T-cell (primary cell): ENCODE data around the gene TMEM222. TPM values are rescaled to one million over a fixed set of nuclear protein-coding genes. Genes with fewer than 3 reads are reported as not detected.

Experiments
- ATAC-seq, 4 experiments: fragments of 200-7000 bp in 3 of 4; fragments of 150-1000 bp in 1 of 4; cut with Tn5 transposase; replicated peaks in 1 of 4; 1 replicate in 3 of 4; 2 replicates in 1 of 4; pipeline ENCODE4 v1.10.0; 2021; ENCODE audit warnings: moderate library complexity in 3 of 4, mild to moderate bottlenecking in 2 of 4, moderate number of reproducible peaks in 1 of 4
- CTCF ChIA-PET, 2 donors: fragments of 300-600 bp; sonication (Branson Sonifier 250); formaldehyde crosslinking; loops; one replicate each; lab custom pipeline; 2022; ENCODE audit warnings: antibody characterized with exemption in 2 of 2; lab: Charles Lee
- POLR2A ChIA-PET, 2 donors: fragments of 300-600 bp; sonication (Branson Sonifier 250); formaldehyde crosslinking; loops; one replicate each; lab custom pipeline; 2022; ENCODE audit warnings: antibody characterized with exemption in 2 of 2; lab: Charles Lee
- DNase-seq, 35 experiments: peaks; one replicate each; pipeline versions ENCODE4 v3.0.0 to v3.0.0-alpha.2; 2013 to 2023
- H3K27ac ChIP-seq: one replicate; pipeline ENCODE4 v1.5.1; 2013; ENCODE audit warnings: low read length
- H3K27me3 ChIP-seq, 2 experiments: replicated peaks in 1 of 2; 1 replicate in 1 of 2; 2 replicates in 1 of 2; pipeline versions ENCODE4 v1.6.1 to v1.7.0; 2013; ENCODE audit warnings: low read length in 1 of 2, mixed read lengths in 1 of 2; ENCODE audit not compliant: control insufficient read depth in 2 of 2, insufficient read depth in 2 of 2; ENCODE audit errors: extremely low read depth in 1 of 2
- H3K36me3 ChIP-seq, 2 donors: 1 replicate in 1 of 2; 2 replicates in 1 of 2; pipeline versions ENCODE4 v1.6.1 to v1.7.0; 2013; ENCODE audit warnings: low read length in 1 of 2; ENCODE audit not compliant: control insufficient read depth in 2 of 2, insufficient read depth in 1 of 2; ENCODE audit errors: extremely low read depth in 1 of 2
- H3K4me1 ChIP-seq, 2 experiments: 1 replicate in 1 of 2; 2 replicates in 1 of 2; pipeline versions ENCODE4 v1.6.1 to v1.7.0; 2013; ENCODE audit warnings: low read length in 2 of 2, mixed read lengths in 1 of 2; ENCODE audit not compliant: insufficient read depth in 2 of 2, control insufficient read depth in 1 of 2; ENCODE audit errors: extremely low read depth in 1 of 2
- H3K4me3 ChIP-seq, 2 donors: 1 replicate in 1 of 2; 2 replicates in 1 of 2; pipeline versions ENCODE4 v1.5.1 to v1.7.0; 2013; ENCODE audit warnings: mild to moderate bottlenecking in 2 of 2, low read length in 1 of 2, moderate library complexity in 1 of 2; ENCODE audit not compliant: control insufficient read depth in 1 of 2; ENCODE audit errors: extremely low read depth in 1 of 2
- H3K9me3 ChIP-seq: 2 replicates; pipeline ENCODE4 v1.7.0; 2013
- H3K27ac Mint-ChIP-seq, 2 donors: one replicate each; pipeline ENCODE4 v1.8.0; 2020 to 2021; ENCODE audit warnings: mild to moderate bottlenecking in 2 of 2, mixed read lengths in 2 of 2
- H3K27me3 Mint-ChIP-seq, 2 donors: one replicate each; pipeline ENCODE4 v1.8.0; 2021 to 2022; ENCODE audit warnings: mixed read lengths in 2 of 2
- H3K36me3 Mint-ChIP-seq: one replicate; pipeline ENCODE4 v1.8.0; 2021; ENCODE audit warnings: mixed read lengths
- H3K4me1 Mint-ChIP-seq, 3 donors: one replicate each; pipeline ENCODE4 v1.8.0; 2020 to 2022; ENCODE audit warnings: mixed read lengths in 3 of 3, mild to moderate bottlenecking in 1 of 3
- H3K4me3 Mint-ChIP-seq, 3 donors: one replicate each; pipeline ENCODE4 v1.8.0; 2020 to 2022; ENCODE audit warnings: mild to moderate bottlenecking in 3 of 3, mixed read lengths in 3 of 3, moderate library complexity in 3 of 3
- H3K9me3 Mint-ChIP-seq, 3 donors: one replicate each; pipeline ENCODE4 v1.8.0; 2020 to 2022; ENCODE audit warnings: mixed read lengths in 3 of 3
- WGBS: methylation state at CpG from one replicate; pipeline ENCODE4 v1.1.5; 2013; ENCODE audit warnings: missing lambda C conversion rate; ENCODE audit not compliant: insufficient coverage; 5-methylcytosine and 5-hydroxymethylcytosine counted together
- total RNA-seq, 35 experiments: library from RNA in 6 of 35; stranded (reverse) in 6 of 35; fragments of 120-200 nt in 1 of 35; gene quantifications; one replicate each; pipeline versions ENCODE4 v1.2.1 to v1.2.4 and lab custom pipeline; 2013 to 2026

The TMEM222 gene
- total RNA-seq, 5 donors from 2014 or later (not counting 1 experiment from before 2014, with no cell fraction given) = 25.2 to 48.8 (median 43.7) TPM

DNA sequence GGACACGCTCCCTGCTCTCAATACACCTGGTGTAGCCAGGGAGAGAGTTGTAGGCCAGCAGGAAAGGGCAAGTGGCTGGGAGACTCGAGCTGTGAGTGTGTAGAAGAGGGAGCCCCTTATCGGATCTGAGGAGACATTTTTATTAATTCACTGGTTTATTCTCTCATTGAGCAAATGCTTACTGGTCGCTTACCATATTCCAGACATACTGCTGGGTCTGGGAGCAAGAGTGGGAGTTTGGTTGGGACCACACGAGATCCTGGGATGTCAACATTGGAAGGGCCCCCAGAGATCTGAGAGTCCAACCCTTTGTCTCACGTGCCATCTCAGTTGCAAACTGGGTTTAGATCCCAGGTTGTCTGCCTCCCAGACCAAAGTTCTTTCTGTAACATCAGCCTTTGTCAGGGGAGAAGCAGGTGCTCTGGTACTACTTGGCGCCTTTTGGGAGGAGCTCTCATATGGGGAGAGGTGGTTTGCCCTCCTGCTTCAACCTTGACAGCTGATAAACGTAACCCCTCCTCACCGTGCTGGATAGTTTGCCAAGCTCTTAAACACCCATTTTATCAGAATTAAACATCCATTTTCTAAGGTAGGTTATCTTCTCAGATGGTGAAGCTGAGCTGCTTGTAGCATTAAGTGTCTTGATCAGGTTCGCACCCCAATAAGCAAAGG is 742 bp downstream of the TMEM222 start:
- H3K4me3 Mint-ChIP-seq = peak overlapping the region; percentile 91 to 95 (median 92)

GRCh38 chr1:27325286-27325685 is 3.3 kb downstream of the TMEM222 start:
- ChIA-PET CTCF (no interaction called here), POLR2A (no interaction called here)
- peaks cover 24% of the 10 kb centered on the region for H3K36me3 Mint-ChIP-seq
- Histone ChIP-seq H3K36me3 (peaks cover 3 to 45% of the 10 kb centered on the region in 2 donors), H3K27ac (no peak overlapping the region), H3K4me1 (peaks cover 9 to 53% of the 10 kb centered on the region in 2 experiments), H3K4me3 (no peak overlapping the region), H3K9me3 (no peaks in the 10 kb centered on the region), H3K27me3 (no peaks in the 10 kb centered on the region)
- H3K4me1 Mint-ChIP-seq = peaks cover 73 to 77% (median 73%) of the 10 kb centered on the region in 3 donors
- no peak for ATAC-seq
- no peak for DNase-seq
- H3K4me3 Mint-ChIP-seq = no peak overlapping the region
- H3K9me3 Mint-ChIP-seq = no peaks in the 10 kb centered on the region
- 99% methylated on average over 14 of the region's 15 CpGs for WGBS
- no peak overlapping the region for H3K27ac Mint-ChIP-seq
- peaks cover 2 to 3% of the 10 kb centered on the region in 2 donors for H3K27me3 Mint-ChIP-seq

More for the DNA sequence above, 742 bp downstream of the TMEM222 start:
- Mint-ChIP-seq H3K4me1 (peaks cover 56 to 59% (median 56%) of the 10 kb centered on the region in 3 donors), H3K27me3 (peaks cover 3 to 12% of the 10 kb centered on the region in 2 donors), H3K9me3 (no peaks in the 10 kb centered on the region), H3K36me3 (peaks cover 24% of the 10 kb centered on the region), H3K27ac (peak overlapping the region; percentile 93 to 95)
- peaks cover 3 to 30% of the 10 kb centered on the region in 2 donors for H3K36me3 ChIP-seq
- ATAC-seq = no peak
- ChIA-PET CTCF (interaction anchor here (0.7 to 1.5 kb wide), 6 partner anchors 9 to 340 kb away, joined by 3 to 5 read pairs (median 4); no protein-coding TSS in a partner anchor), POLR2A (no interaction called here)
- 0% methylated on average over 1 of the region's 10 CpGs for WGBS
- peak overlapping the region; percentile 87 to 96 for H3K4me3 ChIP-seq
- peak overlapping the region; percentile 76 for H3K27ac ChIP-seq
- H3K4me1 ChIP-seq = peaks cover 9 to 48% of the 10 kb centered on the region in 2 experiments
- no peaks in the 10 kb centered on the region for H3K9me3 ChIP-seq
- DNase-seq = no peak
- H3K27me3 ChIP-seq = peaks cover 0 to 5% of the 10 kb centered on the region in 2 experiments

- no peaks in the 10 kb centered on the region for H3K9me3 Mint-ChIP-seq
- peaks cover 72 to 82% (median 75%) of the 10 kb centered on the region in 3 donors for H3K4me1 Mint-ChIP-seq
- no peak overlapping the region for H3K27ac ChIP-seq
- peaks cover 3 to 67% of the 10 kb centered on the region in 2 donors for H3K36me3 ChIP-seq
- POLR2A ChIA-PET = interaction anchor here in 1 of 2 donors (0.7 kb wide), 1 partner anchor 626 kb away, joined by 4 read pairs; no protein-coding TSS in a partner anchor
- no peak overlapping the region for H3K4me3 ChIP-seq
- H3K27ac Mint-ChIP-seq = no peak overlapping the region
- peaks cover 35% of the 10 kb centered on the region for H3K36me3 Mint-ChIP-seq
- no peaks in the 10 kb centered on the region for H3K27me3 Mint-ChIP-seq
- WGBS = 90% methylated on average over 4 of the region's 5 CpGs
- peaks cover 10 to 58% of the 10 kb centered on the region in 2 experiments for H3K4me1 ChIP-seq
- DNase-seq (no peak), ATAC-seq (no peak)
- H3K9me3 ChIP-seq = no peaks in the 10 kb centered on the region
- no peaks in the 10 kb centered on the region for H3K27me3 ChIP-seq
- CTCF ChIA-PET = interaction anchor here in 1 of 2 donors (0.8 kb wide), 1 partner anchor 12 kb away, joined by 3 read pairs; no protein-coding TSS in a partner anchor
- H3K4me3 Mint-ChIP-seq = no peak overlapping the region
Observed at GRCh38 chr1:27327964-27328363, 6.0 kb downstream of the TMEM222 start.

DNA sequence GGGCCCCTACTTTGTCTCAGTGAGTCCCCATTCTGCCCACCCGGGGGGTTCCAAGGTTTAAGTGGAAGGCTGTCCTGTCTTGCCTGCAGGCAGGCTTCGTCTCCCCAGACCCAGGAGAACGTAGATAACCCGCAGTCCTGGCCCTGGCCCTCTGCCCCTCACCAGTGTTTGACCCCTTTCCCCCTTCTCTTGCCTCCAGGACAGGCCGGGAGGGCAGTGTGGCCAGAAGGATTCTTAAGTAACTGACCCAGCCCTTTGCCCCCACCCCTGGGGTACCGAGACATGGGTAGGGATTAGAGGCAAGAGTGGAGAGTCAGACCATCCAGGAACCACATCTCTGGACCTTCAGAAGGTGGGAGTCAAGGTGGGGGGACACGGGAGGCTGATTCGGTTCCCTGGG is 8.8 kb downstream of the TMEM222 start:
- CTCF ChIA-PET = no interaction called here

DNA sequence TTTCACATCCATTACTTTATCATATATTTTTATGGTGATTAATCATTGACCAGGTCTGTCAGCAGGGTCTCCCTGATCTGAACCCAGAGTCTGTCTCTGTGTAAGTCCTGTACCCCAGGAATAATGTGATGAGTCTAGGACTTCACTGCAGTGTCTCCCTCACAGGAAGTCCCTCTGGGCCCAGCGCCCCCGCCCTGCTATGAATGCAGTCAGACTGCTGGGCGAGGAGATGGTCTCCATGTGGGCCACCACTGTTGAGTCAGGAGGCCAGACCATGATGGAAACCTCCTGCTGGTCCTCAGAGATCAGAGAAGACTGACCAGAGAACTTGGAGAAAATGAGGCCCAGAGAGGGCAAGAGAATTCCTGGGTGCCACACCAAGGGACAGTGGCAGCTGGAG is 9.5 kb downstream of the TMEM222 start:
- DNase-seq (no peak), ATAC-seq (no peak)
- no peaks in the 10 kb centered on the region for H3K9me3 Mint-ChIP-seq
- Histone ChIP-seq H3K27me3 (no peaks in the 10 kb centered on the region), H3K9me3 (no peaks in the 10 kb centered on the region), H3K36me3 (peaks cover 12 to 81% of the 10 kb centered on the region in 2 donors), H3K4me3 (no peak overlapping the region), H3K27ac (no peak overlapping the region), H3K4me1 (peaks cover 4 to 36% of the 10 kb centered on the region in 2 experiments)
- CTCF ChIA-PET = interaction anchor here in 1 of 2 donors (2.3 kb wide), 1 partner anchor 64 kb away, joined by 11 read pairs; no protein-coding TSS in a partner anchor
- no peak overlapping the region for H3K4me3 Mint-ChIP-seq
- no peaks in the 10 kb centered on the region for H3K27me3 Mint-ChIP-seq
- POLR2A ChIA-PET = no interaction called here
- H3K36me3 Mint-ChIP-seq = peaks cover 27% of the 10 kb centered on the region
- 81% methylated on average over 3 of the region's 3 CpGs for WGBS
- peaks cover 45 to 53% (median 47%) of the 10 kb centered on the region in 3 donors for H3K4me1 Mint-ChIP-seq
- H3K27ac Mint-ChIP-seq = no peak overlapping the region

More for the DNA sequence above, 8.8 kb downstream of the TMEM222 start:
- POLR2A ChIA-PET = no interaction called here
- H3K36me3 ChIP-seq = peaks cover 14 to 81% of the 10 kb centered on the region in 2 donors
- Mint-ChIP-seq H3K9me3 (no peaks in the 10 kb centered on the region), H3K27ac (no peak overlapping the region), H3K4me1 (peaks cover 51 to 59% (median 53%) of the 10 kb centered on the region in 3 donors), H3K4me3 (no peak overlapping the region), H3K36me3 (peaks cover 30% of the 10 kb centered on the region), H3K27me3 (no peaks in the 10 kb centered on the region)
- 89% methylated on average over 5 of the region's 8 CpGs for WGBS
- DNase-seq (no peak), ATAC-seq (no peak)
- peaks cover 5 to 40% of the 10 kb centered on the region in 2 experiments for H3K4me1 ChIP-seq
- H3K27me3 ChIP-seq = no peaks in the 10 kb centered on the region
- no peaks in the 10 kb centered on the region for H3K9me3 ChIP-seq
- H3K4me3 ChIP-seq = no peak overlapping the region
- H3K27ac ChIP-seq = no peak overlapping the region

GRCh38 chr1:27331922-27332321 is 10.0 kb downstream of the TMEM222 start:
- peaks cover 15 to 82% of the 10 kb centered on the region in 2 donors for H3K36me3 ChIP-seq
- Mint-ChIP-seq H3K9me3 (no peaks in the 10 kb centered on the region), H3K4me3 (no peak overlapping the region), H3K36me3 (peaks cover 30% of the 10 kb centered on the region), H3K27me3 (no peaks in the 10 kb centered on the region), H3K27ac (peak overlapping the region in 1 of 2 donors; percentile 64), H3K4me1 (peaks cover 40 to 48% (median 42%) of the 10 kb centered on the region in 3 donors)
- H3K27me3 ChIP-seq = no peaks in the 10 kb centered on the region
- H3K4me3 ChIP-seq = no peak overlapping the region
- ChIA-PET CTCF (interaction anchor here (1.0 to 2.3 kb wide), 5 partner anchors 9 to 63 kb away, joined by 3 to 11 read pairs (median 6); no protein-coding TSS in a partner anchor), POLR2A (no interaction called here)
- 96% methylated on average over 4 of the region's 5 CpGs for WGBS
- H3K27ac ChIP-seq = peak overlapping the region; percentile 32
- no peaks in the 10 kb centered on the region for H3K9me3 ChIP-seq
- ATAC-seq (no peak), DNase-seq (no peak)
- H3K4me1 ChIP-seq = peaks cover 3 to 31% of the 10 kb centered on the region in 2 experiments
